SJCRH30 (cell line): ENCODE data around the gene SGIP1. TPM values are rescaled to one million over a fixed set of nuclear protein-coding genes. Genes with fewer than 3 reads are reported as not detected.
A peak's percentile ranks its signal among the peaks of the same experiment; 100 is the strongest.

Source experiments
- DNase-seq, 2 experiments: peaks; one replicate each; pipeline ENCODE4 v3.0.0-alpha.2; 2015 to 2020
- H3K27ac ChIP-seq: fragments of 250-450 bp; sonication (Bioruptor Pico); 2 replicates; pipeline ENCODE4 v1.5.1; 2020; ENCODE audit warnings: mild to moderate bottlenecking, moderate library complexity
- H3K27me3 ChIP-seq: fragments of 250-450 bp; sonication (Bioruptor Pico); 2 replicates; pipeline ENCODE4 v1.5.1; 2020; ENCODE audit warnings: mild to moderate bottlenecking, moderate library complexity
- H3K36me3 ChIP-seq: fragments of 250-450 bp; sonication (Bioruptor Pico); 2 replicates; pipeline ENCODE4 v1.5.1; 2020; ENCODE audit warnings: mild to moderate bottlenecking, moderate library complexity
- H3K4me1 ChIP-seq: fragments of 250-450 bp; sonication (Bioruptor Pico); 2 replicates; pipeline ENCODE4 v1.5.1; 2020; ENCODE audit warnings: mild to moderate bottlenecking, moderate library complexity
- H3K4me3 ChIP-seq: fragments of 250-450 bp; sonication (Bioruptor Pico); 2 replicates; pipeline ENCODE4 v1.5.1; 2020; ENCODE audit warnings: mild to moderate bottlenecking, moderate library complexity
- H3K9me3 ChIP-seq: fragments of 250-450 bp; sonication (Bioruptor Pico); replicated peaks from 2 replicates; pipeline ENCODE4 v1.5.1; 2020; ENCODE audit warnings: mild to moderate bottlenecking, moderate library complexity
- total RNA-seq: library from RNA; depleted of rRNA; stranded (reverse); fragments of >200 nt; shearing (Covaris generic); gene quantifications from 2 replicates; pipeline ENCODE4 v1.2.3, GENCODE V29; 2014

Gene SGIP1
- total RNA-seq, 1 experiment from 2014 or later = 0.18 TPM

DNA sequence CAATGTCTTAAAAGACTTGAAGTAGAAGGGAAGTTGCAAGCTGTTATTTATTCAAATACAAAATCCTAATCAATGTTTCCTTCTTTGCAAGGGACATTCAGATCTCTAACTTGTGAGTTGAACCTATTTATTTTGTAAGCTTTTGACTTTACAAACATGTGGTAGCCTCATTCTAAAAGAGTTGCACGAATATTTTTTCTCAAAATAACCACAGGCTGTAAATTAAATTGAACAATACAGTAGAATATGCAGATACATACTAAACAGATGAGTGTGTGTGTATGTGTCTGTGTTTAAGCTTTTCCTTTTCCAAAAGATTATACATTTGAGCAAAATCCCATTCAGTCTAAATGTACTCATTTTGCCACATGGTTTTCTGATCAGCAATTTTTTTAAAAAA, 213.5 kb downstream of the SGIP1 start:
- no peak overlapping the region for H3K27ac ChIP-seq
- no peaks in the 10 kb centered on the region for H3K36me3 ChIP-seq
- H3K9me3 ChIP-seq = no peaks in the 10 kb centered on the region
- no peaks in the 10 kb centered on the region for H3K4me1 ChIP-seq
- DNase-seq = no peak
- H3K27me3 ChIP-seq = no peaks in the 10 kb centered on the region
- no peak overlapping the region for H3K4me3 ChIP-seq

DNA sequence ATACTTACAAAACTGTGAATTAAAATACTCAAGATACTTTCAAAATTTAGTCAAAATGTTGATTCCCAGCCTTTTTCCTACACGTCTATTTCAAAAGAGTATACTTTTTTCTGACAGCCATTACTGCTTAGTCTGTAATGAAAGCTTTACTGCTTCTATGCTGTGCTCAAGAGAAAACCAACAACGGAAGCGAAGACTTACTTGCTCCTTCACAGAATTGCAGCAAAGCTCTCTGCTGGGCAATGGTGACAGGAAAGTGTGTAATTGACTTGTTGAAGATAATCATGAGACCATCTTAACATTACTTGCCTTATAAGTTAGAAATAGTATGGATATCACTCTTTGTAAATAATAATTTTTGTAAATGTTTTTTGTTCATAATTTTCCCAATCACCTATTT, 216.6 kb downstream of the SGIP1 start:
- Histone ChIP-seq H3K27me3 (no peaks in the 10 kb centered on the region), H3K9me3 (no peaks in the 10 kb centered on the region), H3K36me3 (no peaks in the 10 kb centered on the region), H3K4me3 (no peak overlapping the region), H3K4me1 (no peaks in the 10 kb centered on the region), H3K27ac (no peak overlapping the region)
- no peak for DNase-seq

DNA sequence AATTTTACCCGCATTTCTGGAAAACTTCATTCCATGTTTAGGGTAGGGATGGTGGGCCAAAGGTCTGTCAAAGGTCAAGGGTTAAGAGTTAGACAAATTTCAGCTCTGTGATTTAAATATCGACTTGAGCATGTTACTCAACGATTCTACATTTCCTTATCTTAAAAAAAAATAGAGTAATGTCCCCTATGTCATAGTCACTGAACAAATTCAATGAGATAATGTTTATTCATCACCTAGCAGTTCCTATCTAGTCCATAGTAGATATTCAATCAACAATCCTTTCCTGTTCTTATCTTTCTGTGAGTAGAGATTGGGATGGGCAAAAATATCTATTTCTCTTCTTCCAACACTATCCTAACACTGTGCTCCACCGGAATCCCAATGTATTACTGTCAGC, 217.2 kb downstream of the SGIP1 start:
- H3K4me3 ChIP-seq = no peak overlapping the region

DNA sequence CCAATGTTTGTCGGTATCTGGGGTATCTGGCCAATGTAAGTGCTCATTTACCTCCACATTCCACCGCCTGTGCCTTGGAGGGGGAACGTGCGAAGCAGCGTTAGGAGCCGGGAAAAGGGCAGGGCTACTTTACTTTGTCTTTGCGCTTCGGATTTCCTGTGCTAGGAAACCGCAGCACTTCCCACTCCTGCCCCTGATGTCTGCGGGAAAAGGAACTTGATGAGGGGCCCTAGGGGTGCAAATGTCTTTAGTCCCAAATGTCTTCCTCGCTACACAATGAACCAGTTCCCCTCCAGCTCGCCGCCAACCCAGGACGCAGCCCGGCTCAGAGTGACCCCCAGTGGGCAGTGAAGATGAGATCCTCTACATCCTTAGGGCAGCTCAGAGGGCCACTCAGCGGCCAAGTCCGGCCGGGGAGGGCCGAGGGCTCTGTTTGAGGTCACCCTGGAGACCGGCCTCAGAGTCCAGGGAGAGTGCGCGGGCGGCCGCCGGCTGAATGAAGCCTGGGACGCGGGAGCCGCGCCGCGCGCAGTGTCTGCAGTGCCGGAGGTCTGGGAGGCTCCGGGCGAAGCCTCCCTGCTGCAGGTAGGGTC, 218.1 kb downstream of the SGIP1 start, which contains the start of gene DYNLT5:
Gene DYNLT5, plus strand, starts transcription at position 460 of the 593 bp plus-strand sequence. CDS start 2,200 bp downstream, outside the sequence.
- no peaks in the 10 kb centered on the region for H3K4me1 ChIP-seq
- no peak within 1 kb of the TSS for H3K4me3 ChIP-seq
- DNase-seq = no peak
- H3K27me3 ChIP-seq = no peaks in the 10 kb centered on the region
- no peaks in the 10 kb centered on the region for H3K36me3 ChIP-seq
- no peaks in the 10 kb centered on the region for H3K9me3 ChIP-seq
- H3K27ac ChIP-seq = no peak within 1 kb of the TSS

More for the DNA sequence above, 217.2 kb downstream of the SGIP1 start:
- no peaks in the 10 kb centered on the region for H3K9me3 ChIP-seq
- H3K27ac ChIP-seq = no peak overlapping the region
- no peak for DNase-seq
- H3K36me3 ChIP-seq = no peaks in the 10 kb centered on the region
- no peaks in the 10 kb centered on the region for H3K27me3 ChIP-seq
- H3K4me1 ChIP-seq = no peaks in the 10 kb centered on the region

DNA sequence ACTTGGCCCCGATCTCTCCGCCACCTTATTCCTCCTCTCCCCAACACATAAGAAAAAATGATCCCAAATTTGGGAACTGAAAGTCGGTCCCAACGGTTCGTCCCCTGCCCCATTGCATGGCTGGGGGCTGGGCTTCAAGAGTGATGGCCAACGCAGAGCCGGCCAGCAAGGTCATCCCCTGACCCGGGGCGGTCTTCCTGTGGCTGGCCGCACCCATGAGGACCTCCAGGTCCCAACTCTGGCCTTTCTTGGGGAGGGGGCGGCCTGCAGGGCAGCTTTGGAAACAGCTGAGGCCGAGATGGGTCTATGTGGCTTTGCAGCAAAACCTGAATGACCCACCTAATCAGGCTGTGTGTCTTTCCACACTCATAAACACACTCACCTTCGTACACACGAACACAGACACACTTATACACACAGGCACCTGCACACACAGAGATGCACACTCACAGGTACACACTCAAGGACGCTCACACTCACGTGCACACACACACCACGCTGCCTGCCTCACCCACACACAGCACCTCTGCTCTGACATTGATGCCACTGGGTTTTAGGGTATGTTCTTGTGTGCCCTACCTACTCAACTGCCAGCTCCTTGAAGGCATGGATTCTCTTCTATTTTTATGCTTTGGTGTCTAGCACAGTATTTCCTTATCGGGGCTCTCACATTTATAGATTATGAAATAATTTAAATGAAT, 218.9 kb downstream of the SGIP1 start:
- Histone ChIP-seq H3K27me3 (no peaks in the 10 kb centered on the region), H3K27ac (no peak overlapping the region), H3K9me3 (no peaks in the 10 kb centered on the region), H3K36me3 (no peaks in the 10 kb centered on the region), H3K4me3 (no peak overlapping the region), H3K4me1 (no peaks in the 10 kb centered on the region)
- no peak for DNase-seq

DNA sequence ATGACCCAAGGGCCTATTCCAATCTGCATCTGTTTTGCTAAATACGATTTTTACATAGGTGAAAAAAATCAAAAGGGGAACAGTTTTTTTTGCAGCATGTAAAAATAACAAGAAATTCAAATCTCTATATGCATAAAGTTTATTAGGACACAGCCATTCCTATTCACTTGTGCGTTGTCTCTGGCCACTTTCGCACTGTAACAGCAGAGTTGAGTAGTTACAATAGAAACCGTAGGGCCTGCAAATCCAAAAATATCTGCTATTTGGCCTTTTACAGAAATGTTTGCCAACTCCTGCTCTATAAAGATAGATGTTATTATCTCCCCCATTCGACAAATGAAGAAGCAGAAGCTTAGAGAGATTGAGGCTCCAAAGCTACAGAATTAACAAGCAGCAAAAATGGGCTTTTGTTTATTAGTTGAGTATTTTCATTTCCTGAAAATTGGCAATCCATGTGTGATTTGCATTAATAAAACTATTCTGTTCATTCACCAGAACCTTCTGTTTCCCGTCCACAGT, 223.8 kb downstream of the SGIP1 start:
- no peaks in the 10 kb centered on the region for H3K9me3 ChIP-seq

DNA sequence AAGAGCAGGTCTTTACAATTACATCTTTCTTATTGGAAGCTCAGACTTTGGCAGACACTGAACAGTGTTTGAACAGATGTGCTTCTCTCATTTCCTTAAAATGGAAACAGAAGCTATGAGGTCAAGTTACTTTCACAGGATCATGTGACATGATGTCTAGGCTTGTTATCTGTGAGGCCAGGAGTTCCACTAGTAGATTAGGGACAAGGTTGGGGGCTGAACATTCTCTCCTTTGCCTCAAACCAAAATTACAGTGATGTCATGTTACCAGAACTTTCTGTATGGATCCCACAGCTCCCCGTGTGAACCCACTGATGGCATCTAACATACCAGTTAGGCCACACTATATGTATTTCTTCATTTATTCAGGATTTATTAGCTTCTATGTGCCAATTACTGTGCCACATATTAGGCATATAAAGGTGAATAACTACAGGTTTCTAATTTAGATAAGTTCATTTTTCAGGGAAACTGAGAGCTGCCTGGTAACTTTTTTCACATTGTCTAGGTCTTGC, 224.3 kb downstream of the SGIP1 start:
- H3K4me1 ChIP-seq = peaks cover 5% of the 10 kb centered on the region; the same call in 1 of the 2 replicates
- DNase-seq = peak in 1 of 2 experiments; percentile 60
- H3K27ac ChIP-seq = no peak overlapping the region
- no peaks in the 10 kb centered on the region for H3K27me3 ChIP-seq
- H3K36me3 ChIP-seq = no peaks in the 10 kb centered on the region
- no peak overlapping the region for H3K4me3 ChIP-seq
- no peaks in the 10 kb centered on the region for H3K9me3 ChIP-seq

More for the DNA sequence above, 223.8 kb downstream of the SGIP1 start:
- no peaks in the 10 kb centered on the region for H3K36me3 ChIP-seq
- no peak overlapping the region for H3K4me3 ChIP-seq
- no peaks in the 10 kb centered on the region for H3K27me3 ChIP-seq
- no peak for DNase-seq
- H3K4me1 ChIP-seq = peaks cover 5% of the 10 kb centered on the region; the same call in 1 of the 2 replicates
- no peak overlapping the region for H3K27ac ChIP-seq

DNA sequence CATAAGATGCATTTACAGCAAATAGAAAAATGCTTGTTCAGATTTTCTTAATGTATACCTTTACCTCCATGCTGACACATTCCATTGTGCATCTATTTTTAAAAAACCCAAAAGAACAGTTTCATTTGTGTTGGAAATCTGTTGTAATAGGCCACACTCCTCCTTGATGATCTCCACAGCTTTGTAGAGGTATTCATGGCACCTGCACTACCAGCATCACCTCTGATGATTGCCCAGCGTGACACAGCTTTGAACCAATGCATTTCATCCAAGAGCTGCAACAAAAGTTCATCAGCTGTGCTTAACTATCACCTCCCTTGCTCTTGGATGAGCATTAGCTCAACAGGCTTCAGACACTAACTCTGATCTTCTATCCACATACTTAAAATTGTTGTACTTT, 226.6 kb downstream of the SGIP1 start:
- Histone ChIP-seq H3K36me3 (no peaks in the 10 kb centered on the region), H3K27me3 (no peaks in the 10 kb centered on the region), H3K9me3 (no peaks in the 10 kb centered on the region), H3K4me3 (no peak overlapping the region), H3K27ac (no peak overlapping the region), H3K4me1 (peaks cover 5% of the 10 kb centered on the region; the same call in 1 of the 2 replicates)
- no peak for DNase-seq

DNA sequence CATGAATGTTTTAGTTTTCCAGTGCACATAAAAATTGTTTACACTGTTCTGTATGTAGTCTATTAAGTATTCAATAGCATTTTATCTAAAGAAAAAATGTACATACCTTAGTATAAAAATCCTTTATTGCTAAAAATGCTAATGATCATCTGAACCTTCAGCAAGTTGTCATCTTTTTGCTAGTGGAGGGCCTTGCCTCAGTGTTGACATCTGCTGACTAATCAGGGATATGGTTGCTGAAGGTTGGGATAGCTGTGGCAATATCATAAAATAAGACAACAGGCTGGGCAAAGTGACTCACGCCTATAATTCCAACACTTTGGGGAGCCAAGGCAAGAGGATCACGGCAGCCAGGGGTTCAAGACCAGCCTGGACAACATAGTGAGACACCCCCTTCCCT, 227.3 kb downstream of the SGIP1 start:
- Histone ChIP-seq H3K36me3 (no peaks in the 10 kb centered on the region), H3K9me3 (no peaks in the 10 kb centered on the region), H3K27ac (no peak overlapping the region), H3K4me3 (no peak overlapping the region), H3K27me3 (no peaks in the 10 kb centered on the region), H3K4me1 (peaks cover 5% of the 10 kb centered on the region; the same call in 1 of the 2 replicates)
- DNase-seq = no peak

DNA sequence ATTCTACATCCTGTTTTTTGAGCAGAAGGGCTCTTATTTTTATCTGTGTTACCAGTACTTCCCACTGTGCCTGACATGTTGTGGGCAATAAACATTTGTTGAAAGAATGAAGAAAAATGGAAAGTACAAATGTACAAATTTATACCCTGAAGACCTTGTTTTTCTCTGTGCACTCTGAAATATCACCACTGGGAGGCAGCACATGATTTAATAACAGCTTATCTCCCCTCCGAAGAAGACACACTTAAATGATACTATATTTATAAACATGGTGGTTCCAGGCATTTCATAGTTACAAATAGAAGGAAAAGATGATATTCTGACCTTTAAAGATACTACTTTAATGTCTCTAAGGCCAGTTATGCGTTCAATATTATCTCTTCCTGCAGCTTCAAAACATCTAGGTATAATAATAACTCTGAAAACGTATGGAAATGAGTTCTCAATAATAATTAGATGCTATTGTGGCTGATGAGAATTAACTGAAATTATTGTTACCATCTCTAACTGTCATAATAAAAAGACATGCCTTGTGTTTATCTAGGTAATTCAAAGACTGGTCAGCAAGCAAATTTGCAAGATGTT, 231.1 kb downstream of the SGIP1 start:
- Histone ChIP-seq H3K27me3 (no peaks in the 10 kb centered on the region), H3K36me3 (no peaks in the 10 kb centered on the region), H3K9me3 (no peaks in the 10 kb centered on the region), H3K4me1 (no peaks in the 10 kb centered on the region), H3K27ac (no peak overlapping the region), H3K4me3 (no peak overlapping the region)
- DNase-seq = peak; percentile 11 to 67

DNA sequence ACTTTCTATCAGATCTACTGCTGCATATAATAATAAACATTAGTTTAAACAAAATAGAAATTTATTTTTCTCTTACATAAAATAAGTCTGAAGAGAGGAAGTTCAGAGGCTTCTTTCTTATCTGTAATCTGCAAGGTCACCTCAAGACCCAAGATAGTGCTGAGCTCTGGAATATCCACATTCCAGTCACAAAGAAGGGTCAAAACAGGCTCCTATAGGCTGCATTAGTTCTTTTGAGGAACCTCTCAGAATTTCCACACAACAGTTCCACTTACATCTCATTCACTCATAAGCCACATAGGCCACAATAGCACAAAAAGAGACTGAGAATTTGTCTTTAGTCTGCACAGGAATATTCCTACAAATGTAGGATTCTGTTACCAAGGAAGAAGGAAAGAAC, 233.7 kb downstream of the SGIP1 start:
- no peak for DNase-seq
- Histone ChIP-seq H3K4me3 (no peak overlapping the region), H3K9me3 (no peaks in the 10 kb centered on the region), H3K27me3 (no peaks in the 10 kb centered on the region), H3K36me3 (no peaks in the 10 kb centered on the region), H3K27ac (no peak overlapping the region), H3K4me1 (no peaks in the 10 kb centered on the region)

DNA sequence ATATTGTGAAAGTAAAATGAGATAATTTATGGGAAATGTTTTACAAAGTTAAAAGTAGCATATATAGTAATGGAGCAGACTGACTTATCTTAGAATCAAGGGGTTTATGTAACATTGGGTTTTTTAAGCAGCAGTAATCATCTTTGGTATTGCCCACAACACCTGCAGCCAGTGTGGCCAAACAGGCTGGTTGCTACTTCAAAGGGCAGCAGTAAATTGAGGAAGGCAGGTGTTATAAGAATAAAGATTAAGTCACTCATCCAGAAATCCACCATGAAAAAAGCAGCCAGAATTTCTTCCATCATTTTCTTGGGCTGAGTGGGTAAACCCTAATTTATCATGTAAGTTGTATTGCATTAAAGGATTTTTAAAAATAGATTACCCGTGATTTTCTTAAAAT, 235.0 kb downstream of the SGIP1 start:
- Histone ChIP-seq H3K27me3 (no peaks in the 10 kb centered on the region), H3K27ac (no peak overlapping the region), H3K4me3 (no peak overlapping the region), H3K4me1 (no peaks in the 10 kb centered on the region), H3K36me3 (no peaks in the 10 kb centered on the region), H3K9me3 (no peaks in the 10 kb centered on the region)
- DNase-seq = no peak

DNA sequence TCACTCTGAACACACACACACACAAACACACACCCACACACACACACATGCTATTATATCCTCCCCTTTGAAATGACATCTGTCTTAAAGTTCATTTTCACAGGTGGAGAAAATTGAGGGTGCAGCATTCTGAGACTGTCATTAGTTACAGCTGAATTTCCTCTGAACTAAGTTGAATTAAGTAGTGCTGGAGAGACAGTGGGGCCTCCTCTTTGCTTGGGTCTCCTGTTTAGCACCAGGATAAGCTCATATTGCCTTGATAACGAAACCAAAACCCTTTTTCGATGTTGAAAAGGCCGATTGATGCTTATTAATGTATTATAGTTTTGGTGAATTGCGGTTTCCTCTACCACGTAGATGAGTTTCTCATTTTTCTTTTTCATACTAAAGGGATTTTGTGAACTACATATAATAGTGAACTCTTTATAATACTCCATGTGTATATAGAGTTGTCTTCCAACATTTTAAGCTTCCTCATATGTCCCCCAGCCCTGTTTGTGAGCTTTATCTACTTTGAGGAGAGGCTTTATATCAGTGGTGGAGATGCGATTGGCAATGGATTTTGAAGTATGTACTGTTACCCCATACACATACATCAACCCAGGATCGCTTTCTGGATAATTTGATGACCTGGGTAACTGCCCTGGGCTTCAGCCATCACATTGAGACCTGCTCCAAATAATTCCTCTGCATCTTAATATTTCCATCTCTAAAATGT, 235.7 kb downstream of the SGIP1 start:
- Histone ChIP-seq H3K27ac (no peak overlapping the region), H3K36me3 (no peaks in the 10 kb centered on the region), H3K9me3 (no peaks in the 10 kb centered on the region), H3K4me3 (no peak overlapping the region), H3K27me3 (no peaks in the 10 kb centered on the region), H3K4me1 (no peaks in the 10 kb centered on the region)
- no peak for DNase-seq

DNA sequence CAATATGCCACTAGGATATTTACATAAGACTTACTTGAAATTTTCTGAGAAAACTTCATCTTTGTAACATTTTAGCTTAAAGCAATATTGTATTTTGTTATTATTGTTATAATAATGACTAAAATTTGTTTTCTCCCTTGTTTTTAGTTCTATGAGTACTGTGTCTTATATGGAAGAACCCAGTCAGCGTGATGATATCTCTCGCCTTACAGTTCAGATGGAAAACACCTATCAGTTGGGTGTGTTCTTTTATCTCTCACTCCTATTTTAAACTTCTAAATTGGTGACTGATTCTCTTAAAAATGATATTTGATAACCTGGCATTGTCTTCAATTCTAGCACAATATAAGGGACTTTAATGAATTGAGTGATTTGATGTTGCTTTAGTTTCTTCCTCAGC, 236.3 kb downstream of the SGIP1 start:
- no peaks in the 10 kb centered on the region for H3K27me3 ChIP-seq
- H3K4me1 ChIP-seq = no peaks in the 10 kb centered on the region
- H3K36me3 ChIP-seq = no peaks in the 10 kb centered on the region
- no peak overlapping the region for H3K27ac ChIP-seq
- H3K9me3 ChIP-seq = no peaks in the 10 kb centered on the region
- no peak for DNase-seq
- H3K4me3 ChIP-seq = no peak overlapping the region

DNA sequence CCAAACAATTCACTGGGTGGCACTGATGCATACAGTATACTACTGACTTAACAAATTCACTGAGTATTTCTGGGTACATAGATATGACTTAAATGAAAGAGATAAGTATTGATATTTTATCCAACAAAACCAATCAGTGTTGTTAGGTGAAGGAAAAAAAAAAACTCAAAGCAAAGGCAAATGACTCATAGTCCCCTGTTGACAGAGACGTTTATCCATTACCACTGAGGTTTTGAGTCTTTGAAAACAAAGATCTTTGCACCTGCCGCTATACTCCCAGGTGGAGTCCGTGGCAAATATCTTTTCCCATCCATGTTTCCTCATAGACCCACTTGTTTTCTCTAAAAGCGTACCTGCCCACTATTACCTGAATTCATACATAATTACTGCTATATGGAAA, 236.7 kb downstream of the SGIP1 start:
- H3K36me3 ChIP-seq = no peaks in the 10 kb centered on the region
- H3K9me3 ChIP-seq = no peaks in the 10 kb centered on the region
- H3K27ac ChIP-seq = no peak overlapping the region
- H3K4me3 ChIP-seq = no peak overlapping the region
- no peaks in the 10 kb centered on the region for H3K4me1 ChIP-seq
- no peaks in the 10 kb centered on the region for H3K27me3 ChIP-seq
- DNase-seq = no peak
